HL-60/S4 treated with retinoic acid at 250 ng/mL for 4 days and 3 days (cell line): ENCODE results near the gene TMEM219.
"Not testable (repeated sequence)": the region's sequence is repeated elsewhere in the genome, so short reads cannot be mapped to it uniquely, and the experiment has no call there.

Experiments used
- in situ Hi-C: fragments of 300-500 bp; cut with MboI; formaldehyde crosslinking; loops from 2 replicates; pipeline ENCODE4 v1.7.0; 2022; ENCODE audit warnings: low sequenced_read_pairs

The TMEM219 gene

DNA sequence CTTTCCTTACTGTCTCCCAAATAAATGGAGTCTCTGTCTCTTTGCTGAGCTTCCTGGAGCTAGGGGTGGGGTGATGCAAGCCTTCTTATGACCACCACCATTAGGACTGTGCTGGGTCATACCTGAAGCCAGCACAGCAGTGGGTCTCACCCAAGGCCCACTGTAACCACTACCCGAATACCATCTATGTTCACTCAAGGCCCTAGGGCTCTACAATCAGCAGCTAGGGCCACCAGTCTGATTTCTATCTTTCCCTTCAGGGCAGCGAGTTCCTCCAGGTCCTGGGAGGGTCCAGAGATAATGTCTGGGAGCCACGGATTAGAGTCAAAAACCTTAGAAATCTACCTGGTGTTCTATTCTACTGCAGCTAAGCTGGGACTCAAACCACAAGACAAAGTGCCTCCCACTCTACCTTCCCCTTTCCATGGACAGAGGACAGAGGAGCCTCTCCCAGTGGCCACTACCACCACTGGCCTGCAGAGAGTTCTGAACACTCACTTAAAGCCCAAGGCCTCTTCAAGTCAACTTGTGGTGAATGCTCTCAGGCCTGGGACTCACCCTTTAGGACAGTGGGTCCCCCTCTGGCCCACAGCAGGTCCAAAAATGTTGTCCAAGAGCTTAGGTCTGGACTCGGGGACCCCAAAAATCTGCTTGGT is 10.9 kb upstream of the TMEM219 start:
- in situ Hi-C loops = no loop called here

DNA sequence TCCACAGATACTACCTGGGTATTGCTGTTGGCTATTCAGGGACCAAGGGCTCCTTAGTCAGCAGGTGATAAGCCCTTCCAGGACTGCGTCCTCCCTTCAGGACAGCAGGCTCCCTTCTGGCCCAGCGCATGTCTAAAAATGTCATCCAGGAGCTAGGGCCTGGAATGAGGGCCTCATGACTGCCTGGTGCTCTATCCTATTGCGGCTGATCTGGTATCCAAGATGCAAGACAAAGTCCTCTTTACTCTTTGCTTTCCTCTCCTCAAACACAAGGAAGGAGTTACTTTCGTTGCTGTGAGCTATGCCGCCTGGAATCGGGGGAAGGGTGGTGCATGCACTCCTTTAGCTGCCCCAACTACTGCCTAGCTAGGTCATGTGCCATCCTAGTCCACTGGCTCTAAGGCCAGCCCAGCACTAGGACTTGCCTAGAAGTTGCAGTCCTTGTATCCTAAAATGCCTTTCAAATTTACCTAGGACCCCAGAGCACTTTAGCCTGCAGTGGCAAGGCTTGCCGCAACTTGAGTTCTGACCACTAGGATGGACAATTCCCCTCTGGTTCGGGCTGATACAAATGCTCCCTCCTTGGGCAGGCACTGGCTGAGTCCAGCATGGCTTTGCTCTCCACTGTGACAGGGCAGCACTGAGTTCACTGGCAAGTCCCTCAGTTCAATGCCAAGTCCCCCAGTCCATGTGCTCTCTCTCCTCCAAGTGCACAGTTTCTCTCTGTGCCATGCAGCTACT is 10.1 kb upstream of the TMEM219 start:
- in situ Hi-C loops = no loop called here

DNA sequence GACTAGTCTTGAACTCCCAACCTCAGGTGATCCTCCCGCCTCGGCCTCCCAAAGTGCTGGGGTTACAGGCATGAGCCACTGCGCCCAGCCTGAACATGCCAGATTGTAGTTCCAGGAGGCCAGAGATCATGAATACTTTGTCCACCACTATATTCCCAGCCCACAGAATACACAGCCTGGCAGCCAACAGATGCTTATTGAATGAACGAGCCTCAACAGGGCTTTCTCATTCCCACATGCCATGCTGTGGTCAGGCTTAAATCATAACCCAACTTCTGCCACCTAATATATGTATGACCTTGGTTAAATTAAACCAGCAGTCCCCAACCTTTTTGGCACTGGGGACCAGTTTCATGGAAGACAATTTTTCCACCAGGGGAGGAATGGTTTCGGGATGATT is 3.1 kb upstream of the TMEM219 start:
- in situ Hi-C loops = no loop called here

DNA sequence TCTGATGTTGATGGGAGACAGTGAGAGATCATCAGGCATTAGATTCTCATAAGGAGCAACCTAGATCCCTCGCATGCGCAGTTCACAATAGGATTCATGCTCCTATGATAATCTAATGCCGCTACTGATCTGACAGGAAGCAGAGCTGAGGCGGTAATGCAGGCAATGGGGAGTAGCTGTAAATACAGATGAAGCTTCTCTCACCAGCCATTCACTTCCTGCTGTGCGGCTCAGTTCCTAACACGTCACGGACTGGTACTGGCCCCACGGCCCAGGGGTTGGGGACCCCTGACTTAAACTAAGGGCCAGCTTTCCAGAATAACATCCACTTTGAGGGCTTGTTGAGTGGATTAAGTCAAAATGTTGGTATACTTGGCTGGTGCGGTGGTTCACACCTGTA is 2.6 kb upstream of the TMEM219 start:
- in situ Hi-C loops = no loop called here

DNA sequence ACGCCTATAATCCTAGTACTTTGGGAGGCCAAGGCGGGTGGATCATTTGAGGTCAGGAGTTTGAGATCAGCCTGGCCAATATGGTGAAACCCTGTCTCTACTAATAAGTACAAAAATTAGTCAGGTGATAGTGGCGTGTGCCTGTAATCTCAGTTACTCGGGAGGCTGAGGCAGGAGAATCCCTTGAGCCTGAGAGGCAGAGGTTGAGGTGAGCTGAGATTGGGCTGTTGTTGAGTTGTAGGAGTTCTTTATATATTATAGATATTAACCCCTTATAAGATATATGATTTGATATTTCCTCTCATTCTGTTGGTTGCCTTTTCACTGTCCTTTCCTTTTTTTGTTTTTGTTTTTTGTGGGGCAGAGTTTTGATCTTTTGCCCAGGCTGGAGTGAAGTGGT is 2.1 kb upstream of the TMEM219 start:
- in situ Hi-C loops = not testable (repeated sequence)

DNA sequence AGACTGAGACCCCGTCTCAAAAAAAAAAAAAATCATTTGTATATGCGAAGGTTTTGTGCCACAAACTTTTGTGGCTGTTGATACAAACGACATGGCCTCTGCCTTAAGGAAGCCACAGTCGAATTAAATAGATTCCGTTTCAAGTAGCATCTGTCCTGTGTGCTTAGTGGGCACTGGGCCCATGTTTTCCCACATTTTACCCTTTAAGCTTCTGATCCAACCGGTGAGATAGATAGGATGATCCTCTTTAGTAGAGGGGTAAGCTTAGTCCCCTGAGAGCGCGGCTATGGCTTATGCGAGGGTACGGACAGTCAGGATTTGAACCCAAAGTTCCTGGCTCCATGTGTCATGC is 776 bp upstream of the TMEM219 start:
- in situ Hi-C loops = no loop called here

DNA sequence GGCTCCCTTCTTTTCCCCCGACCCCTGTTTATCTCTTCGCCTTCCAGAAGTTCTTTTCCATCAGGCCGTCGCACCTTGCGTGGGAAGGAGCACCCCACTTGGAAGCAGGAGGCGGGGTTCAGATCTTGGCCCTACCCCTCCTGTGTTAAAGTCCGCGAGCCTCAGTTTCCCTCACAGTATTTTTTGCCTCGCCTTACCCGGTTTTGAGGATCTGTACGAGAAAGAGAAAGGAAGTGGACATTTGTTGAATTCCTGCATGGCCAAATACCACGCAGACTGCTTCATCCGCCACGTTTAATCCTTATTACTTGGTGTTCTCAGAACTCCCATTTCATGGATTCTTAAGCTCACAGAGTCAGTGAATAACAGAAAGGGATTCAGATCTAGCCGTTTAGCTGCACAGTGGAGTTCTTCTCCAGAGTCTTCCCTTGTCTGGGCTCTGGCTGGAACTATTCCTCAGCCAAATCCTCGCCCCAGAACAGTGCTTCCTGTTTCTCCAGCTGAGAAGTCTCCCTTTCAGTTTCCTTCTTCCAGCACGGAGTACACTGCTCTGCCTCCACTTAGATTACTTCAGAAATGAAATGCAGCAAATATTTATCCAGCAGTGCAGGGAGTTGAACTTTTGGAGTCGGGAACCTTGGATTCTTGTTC is 590 bp downstream of the TMEM219 start:
- in situ Hi-C loops = no loop called here

DNA sequence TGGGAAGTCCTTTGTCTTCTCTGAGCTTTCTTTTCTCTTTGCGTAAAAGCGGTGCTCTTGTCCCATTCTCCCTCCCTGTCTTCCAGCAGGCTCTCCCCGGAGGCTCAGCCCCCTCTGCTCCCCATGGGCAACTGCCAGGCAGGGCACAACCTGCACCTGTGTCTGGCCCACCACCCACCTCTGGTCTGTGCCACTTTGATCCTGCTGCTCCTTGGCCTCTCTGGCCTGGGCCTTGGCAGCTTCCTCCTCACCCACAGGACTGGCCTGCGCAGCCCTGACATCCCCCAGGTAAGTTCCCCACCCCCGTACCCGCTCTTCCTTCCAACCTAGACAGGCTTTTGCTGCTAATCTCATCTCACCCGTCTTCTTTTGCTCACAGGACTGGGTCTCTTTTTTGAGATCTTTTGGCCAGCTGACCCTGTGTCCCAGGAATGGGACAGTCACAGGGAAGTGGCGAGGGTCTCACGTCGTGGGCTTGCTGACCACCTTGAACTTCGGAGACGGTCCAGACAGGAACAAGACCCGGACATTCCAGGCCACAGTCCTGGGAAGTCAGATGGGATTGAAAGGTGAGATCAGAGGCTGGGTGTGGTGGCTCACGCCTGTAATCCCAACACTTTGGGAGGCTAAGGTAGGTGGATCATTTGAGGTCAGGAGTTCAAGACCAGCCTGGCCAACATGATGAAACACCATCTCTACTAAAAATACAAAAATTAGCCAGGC is 1.3 kb downstream of the TMEM219 start:
- in situ Hi-C loops = no loop called here

DNA sequence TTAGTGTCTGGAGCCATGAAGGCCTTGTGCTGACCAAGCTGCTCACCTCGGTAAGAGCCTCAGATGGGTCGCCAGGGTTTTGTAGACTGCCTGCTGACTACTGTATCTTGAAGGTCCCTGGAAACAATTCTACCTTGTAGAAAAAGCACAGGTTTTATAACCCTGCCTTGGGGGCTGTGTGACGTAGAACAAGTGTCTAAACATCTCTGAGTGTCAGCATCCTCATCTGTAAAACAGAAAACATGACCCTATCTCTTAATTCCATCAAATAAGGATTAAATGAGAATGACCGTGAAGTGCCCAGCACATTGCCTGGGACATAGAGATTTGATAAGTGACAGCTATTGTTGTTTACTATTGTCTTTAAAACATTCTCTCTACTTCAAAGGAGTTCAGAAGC is 6.3 kb downstream of the TMEM219 start:
- in situ Hi-C loops = no loop called here

DNA sequence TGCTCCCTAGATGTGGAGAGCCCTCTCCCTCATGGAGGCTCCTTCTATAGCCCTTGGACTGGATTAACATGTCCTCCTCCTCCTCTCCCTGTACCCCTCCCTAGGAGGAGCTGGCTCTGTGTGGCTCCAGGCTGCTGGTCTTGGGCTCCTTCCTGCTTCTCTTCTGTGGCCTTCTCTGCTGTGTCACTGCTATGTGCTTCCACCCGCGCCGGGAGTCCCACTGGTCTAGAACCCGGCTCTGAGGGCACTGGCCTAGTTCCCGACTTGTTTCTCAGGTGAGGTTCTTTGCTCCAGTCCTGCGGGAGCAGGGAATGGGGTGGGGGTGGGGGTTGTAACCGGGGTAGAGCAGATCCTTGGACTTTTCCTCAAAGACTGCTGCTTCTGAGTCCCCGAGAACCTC is 9.4 kb downstream of the TMEM219 start:
- in situ Hi-C loops = no loop called here

DNA sequence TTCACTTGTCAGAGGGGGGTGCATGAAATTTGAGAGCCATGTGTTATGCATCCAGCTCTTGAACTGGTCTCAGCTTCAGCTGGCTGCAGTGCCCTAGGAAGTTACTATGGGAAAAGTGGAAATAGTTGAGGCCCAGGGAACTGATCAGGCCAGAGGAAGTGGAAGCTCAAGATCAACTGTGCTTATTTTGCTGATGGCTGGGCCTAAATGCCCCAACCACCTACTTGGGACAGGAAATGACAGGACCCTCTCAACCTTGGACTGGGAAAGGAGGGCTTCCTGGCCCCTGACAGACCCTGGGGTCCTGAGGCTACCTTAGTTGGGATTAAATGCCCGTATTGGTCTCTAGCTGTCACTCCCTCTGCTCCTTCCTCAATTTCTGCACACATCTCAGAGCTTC is 10.6 kb downstream of the TMEM219 start:
- in situ Hi-C loops = no loop called here

DNA sequence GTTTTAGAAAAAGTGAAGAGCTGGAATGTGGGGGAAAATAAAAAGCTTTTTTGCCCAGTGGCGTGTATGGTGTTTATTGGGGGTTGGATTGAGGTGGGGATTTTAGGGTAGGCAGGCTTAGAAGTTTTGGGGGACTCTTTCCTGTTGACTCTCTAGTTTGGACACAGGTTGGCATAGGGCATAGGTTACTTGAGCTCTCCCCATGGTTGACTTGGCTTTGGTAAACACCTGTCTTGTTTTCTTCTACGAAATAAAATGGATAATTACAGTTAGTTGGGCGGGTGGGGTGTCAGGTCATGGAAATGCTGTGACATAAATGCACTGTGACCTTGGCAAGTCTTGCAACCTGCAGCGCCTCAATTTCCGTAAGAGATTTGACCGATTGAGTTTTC is 11.1 kb downstream of the TMEM219 start:
- in situ Hi-C loops = no loop called here

DNA sequence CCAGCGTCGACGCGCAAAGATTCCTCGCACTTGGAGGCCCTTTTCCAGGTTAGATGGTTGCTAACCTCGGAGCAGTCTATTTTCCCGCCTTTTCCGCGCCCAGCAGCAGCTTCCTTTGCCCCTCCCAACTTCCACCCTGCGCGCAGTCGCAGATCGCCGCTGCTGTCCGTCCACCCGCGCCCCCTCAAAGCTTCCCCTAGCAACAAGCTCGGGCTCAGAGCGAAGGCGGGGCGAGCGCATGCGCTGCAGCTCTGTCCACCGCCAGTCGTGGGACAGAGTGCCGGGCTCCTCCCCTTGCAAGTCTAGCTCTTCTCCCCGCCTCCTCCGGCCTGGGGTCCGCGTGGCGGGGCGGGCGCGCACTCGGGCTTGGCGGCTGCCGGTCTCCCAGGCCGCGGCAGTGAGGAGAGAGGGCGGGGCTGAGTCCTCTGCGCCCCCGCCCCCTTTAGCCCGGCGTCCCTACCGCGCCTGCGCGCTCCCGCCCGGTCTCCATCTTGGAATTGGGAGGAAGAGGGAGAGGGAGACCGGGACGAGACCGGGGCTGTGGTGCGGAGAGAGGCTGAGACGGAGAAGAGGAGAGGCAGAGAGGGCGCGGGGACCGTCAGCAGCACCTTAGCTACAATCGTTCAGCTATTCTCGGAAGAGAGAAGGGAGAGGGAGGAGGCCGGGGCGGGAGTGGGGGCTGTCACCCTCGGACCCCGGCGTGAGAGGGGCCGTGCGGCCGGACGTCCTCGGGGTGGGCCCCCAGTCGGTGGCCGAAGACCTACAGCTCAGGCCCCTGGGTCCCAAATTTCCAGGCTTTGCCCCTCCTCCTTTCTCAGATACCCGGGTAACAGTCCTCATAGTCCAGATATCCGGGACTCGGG is 11.7 kb downstream of the TMEM219 start, which contains the start of gene TAOK2:
Gene TAOK2 (plus strand): TSS at position 485 of the 863 bp plus-strand sequence. CDS start 3,905 bp downstream, outside the sequence.
- in situ Hi-C loops = no loop called here

DNA sequence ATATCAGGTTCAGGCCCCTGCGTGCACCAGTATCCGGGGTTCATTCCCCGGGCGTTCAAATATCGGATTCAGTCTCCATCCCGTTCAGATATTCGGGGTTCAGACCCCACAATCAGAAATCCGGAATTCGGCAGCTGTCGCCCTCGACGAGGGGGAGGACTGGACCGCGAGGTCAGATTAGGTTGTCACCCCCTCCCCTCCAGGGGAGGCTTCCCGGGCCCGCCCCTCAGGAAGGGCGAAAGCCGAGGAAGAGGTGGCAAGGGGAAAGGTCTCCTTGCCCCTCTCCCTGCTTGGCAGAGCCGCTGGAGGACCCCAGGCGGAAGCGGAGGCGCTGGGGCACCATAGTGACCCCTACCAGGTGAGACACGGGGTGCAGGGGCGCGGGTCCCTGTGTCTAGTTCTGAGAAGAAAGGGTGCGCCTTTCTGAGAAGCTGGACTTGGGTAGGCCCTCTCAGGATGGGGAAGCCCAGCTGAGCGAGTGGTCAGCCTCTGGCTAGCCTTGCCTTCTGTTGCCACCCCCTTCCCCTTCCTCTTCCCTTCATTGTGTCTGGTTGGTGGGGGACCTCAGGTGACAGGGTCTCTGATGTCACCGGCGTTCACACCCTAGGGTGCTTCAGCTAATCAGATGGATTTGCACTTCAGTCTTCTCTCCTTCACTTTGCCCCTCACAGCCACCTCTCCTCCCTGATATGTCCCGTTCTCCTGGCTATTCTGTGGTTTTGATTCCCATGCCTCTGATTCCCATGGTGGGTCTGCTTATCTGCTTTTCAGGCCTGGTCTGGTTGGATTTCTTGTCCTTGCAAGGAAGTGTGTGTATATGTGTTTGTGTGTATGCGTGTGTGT is 12.6 kb downstream of the TMEM219 start:
- in situ Hi-C loops = no loop called here

DNA sequence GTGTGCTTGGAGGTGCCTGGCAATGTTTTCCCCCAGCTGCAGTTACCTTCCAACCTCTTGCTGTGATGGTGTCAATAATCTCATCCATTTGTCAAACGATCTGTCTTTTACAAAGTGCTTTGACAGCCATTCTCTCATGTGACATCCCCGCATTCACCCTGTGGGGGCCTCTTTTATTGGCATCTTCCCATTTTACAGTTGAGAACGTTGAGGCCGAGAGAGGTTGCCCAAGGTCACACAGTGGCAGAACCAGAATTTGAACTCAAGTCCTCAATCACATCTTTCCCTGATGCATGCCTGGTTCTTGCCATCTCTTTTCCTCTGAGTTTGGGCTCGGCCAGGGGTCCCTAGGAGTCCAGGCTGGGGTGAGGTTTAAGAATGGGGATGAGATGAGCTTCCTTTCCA is 13.3 kb downstream of the TMEM219 start:
- in situ Hi-C loops = no loop called here

DNA sequence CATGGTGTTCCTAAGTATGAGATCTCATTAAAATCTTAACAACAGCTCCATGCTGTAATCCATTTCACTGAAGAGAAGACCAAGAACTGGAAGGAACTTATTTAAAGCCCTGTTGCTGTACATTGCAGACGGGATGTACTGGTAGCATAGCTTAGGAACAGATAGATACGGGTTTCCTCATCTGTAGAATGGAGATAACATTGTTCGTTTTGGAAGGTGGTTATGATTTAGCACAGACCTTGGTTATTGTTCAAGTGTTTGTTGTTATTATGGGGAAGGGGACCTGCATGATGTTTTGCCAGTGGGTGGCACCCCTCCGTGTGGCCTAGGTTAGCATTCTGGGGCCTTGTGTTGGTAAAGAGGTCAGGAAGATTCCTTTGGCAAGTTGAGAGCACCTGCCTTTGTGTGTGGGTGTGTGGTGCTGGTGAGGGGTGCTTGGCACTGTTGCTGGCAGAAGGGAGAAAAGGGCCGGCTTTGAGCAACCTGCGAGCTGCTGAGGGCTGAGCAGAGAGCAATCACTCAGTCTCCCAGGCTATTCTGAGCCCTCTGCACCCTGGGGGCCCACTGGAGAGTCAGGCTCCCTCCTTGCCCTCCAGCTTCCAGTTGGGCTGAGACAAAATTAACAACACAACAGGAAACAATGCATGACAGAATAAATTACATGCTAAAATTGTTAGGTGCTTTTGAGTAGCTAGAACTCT is 14.1 kb downstream of the TMEM219 start:
- in situ Hi-C loops = no loop called here

DNA sequence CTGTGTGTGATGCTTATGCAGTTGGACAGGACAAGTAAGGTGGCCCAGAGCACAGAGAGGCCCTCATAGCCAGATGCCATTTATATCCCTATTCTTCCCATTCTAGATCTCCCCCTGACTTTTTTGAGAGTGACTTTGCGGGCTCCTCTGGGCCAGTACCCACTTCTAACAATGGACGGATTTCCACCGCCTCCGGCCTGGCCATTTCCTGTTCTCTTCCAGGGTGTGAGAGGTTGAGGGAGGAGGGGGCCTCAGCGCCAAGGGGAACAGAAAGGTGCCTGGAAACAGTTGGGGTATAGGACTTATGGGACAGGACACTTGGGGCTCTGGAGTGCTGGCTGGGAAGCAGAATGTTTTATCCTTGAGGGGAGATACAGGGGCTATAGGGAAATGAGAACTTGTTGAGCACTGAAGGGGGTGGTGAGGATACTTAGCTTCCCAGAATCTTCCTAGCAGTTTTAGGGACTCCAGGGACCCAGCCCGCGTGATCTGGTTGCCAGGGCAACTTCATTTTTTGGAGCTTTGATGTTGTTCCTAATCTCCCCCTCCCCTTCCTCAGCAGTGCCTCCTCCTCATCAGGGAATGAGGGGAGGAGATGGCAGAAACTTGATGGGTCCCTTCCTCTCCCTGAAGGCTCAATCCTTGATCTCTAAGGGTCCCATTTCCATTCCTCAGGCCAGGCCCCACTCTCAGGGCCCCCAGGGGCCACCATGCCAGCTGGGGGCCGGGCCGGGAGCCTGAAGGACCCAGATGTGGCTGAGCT is 15.4 kb downstream of the TMEM219 start:
- in situ Hi-C loops = no loop called here

DNA sequence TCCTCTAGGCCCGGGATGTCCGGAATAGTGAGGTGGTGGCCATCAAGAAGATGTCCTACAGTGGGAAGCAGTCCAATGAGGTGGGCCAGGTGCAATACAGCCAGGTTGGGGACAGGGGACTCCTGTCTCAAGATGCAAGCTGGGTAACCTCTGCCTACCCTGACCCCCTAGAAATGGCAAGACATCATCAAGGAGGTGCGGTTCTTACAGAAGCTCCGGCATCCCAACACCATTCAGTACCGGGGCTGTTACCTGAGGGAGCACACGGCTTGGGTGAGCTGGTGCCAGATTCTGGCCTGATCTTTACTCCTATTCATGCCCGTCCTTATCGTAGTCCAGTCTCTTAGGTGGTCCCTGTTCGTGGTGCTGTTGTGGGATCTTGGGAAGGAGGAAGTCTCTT is 16.2 kb downstream of the TMEM219 start:
- in situ Hi-C loops = no loop called here
